Vagina (tissue), 2 donors: ENCODE results near the gene ENPEP. TPM values are rescaled to one million over a fixed set of nuclear protein-coding genes. Genes with fewer than 3 reads are reported as not detected.

Experiments
- DNase-seq, 2 donors: peaks; one replicate each; pipeline ENCODE4 v3.0.0-alpha.2; 2017; ENCODE audit errors: extremely low spot score in 2 of 2
- H3K27ac ChIP-seq: fragments of 200-600 bp; sonication (generic); one replicate; pipeline ENCODE4 v1.5.1; 2019
- H3K27me3 ChIP-seq: fragments of 200-600 bp; sonication (generic); one replicate; pipeline ENCODE4 v1.5.1; 2019
- H3K36me3 ChIP-seq, 2 donors: fragments of 200-600 bp; sonication (generic); one replicate each; pipeline ENCODE4 v1.5.1; 2017 to 2019
- H3K4me1 ChIP-seq: fragments of 200-600 bp; sonication (generic); one replicate; pipeline ENCODE4 v1.5.1; 2019
- H3K4me3 ChIP-seq, 2 donors: fragments of 200-600 bp; sonication (generic); 1 replicate in 1 of 2; 2 replicates in 1 of 2; pipeline ENCODE4 v1.5.1; 2016 to 2019
- H3K9me3 ChIP-seq: fragments of 200-600 bp; sonication (generic); one replicate; pipeline ENCODE4 v1.5.1; 2019
- CTCF ChIP-seq, 3 experiments: fragments of 450-650 bp in 2 of 3; fragments of 200-600 bp in 1 of 3; sonication (generic) in 1 of 3; IDR thresholded peaks; one replicate each; pipeline ENCODE4 v1.5.1; 2017 to 2019; ENCODE audit warnings: antibody characterized with exemption in 3 of 3, mild to moderate bottlenecking in 2 of 3, moderate library complexity in 2 of 3
- POLR2A ChIP-seq, 2 donors: fragments of 450-650 bp; IDR thresholded peaks; one replicate each; pipeline ENCODE4 v1.6.1; 2017; ENCODE audit warnings: antibody characterized with exemption in 2 of 2, mild to moderate bottlenecking in 2 of 2, moderate library complexity in 2 of 2
- POLR2AphosphoS5 ChIP-seq, 2 donors: sonication (generic); formaldehyde crosslinking; IDR thresholded peaks; one replicate each; pipeline ENCODE4 v1.9.0; 2017; ENCODE audit warnings: antibody characterized with exemption in 2 of 2, mild to moderate bottlenecking in 2 of 2, low read depth in 1 of 2; ENCODE audit not compliant: insufficient read depth in 1 of 2
- intact Hi-C: fragments of 100-400 bp; cut with DNase I; formaldehyde crosslinking; loops from one replicate; pipeline ENCODE4 v1.15.1; 2023
- total RNA-seq: library from RNA; depleted of rRNA; stranded (reverse); fragments of >200 nt; gene quantifications from one replicate; pipeline ENCODE4 v1.2.3, GENCODE V29; 2016

Gene ENPEP
- total RNA-seq, 1 donor from 2014 or later: 5.2 TPM

GRCh38 chr4:110492522-110492921 is 16.6 kb downstream of the ENPEP start:
- Histone ChIP-seq H3K27ac (no peak overlapping the region), H3K4me3 (no peak overlapping the region), H3K27me3 (no peaks in the 10 kb centered on the region), H3K9me3 (no peaks in the 10 kb centered on the region), H3K4me1 (no peaks in the 10 kb centered on the region), H3K36me3 (no peaks in the 10 kb centered on the region)
- intact Hi-C loops: no loop called here
- TF ChIP-seq POLR2AphosphoS5 (IDR thresholded peaks at IDR 0.05; ENCODE audit: insufficient read depth in 1 of 2, low read depth in 1 of 2) (no peak), POLR2A (IDR thresholded peaks at IDR 0.05) (no peak), CTCF (IDR thresholded peaks at IDR 0.05) (no peak)
- DNase-seq: no peak

GRCh38 chr4:110493520-110493919 is 17.6 kb downstream of the ENPEP start:
- Histone ChIP-seq H3K27ac (no peak overlapping the region), H3K27me3 (no peaks in the 10 kb centered on the region), H3K36me3 (no peaks in the 10 kb centered on the region), H3K4me1 (no peaks in the 10 kb centered on the region), H3K9me3 (no peaks in the 10 kb centered on the region), H3K4me3 (no peak overlapping the region)
- no peak for DNase-seq
- TF ChIP-seq POLR2AphosphoS5 (IDR thresholded peaks at IDR 0.05; ENCODE audit: insufficient read depth in 1 of 2, low read depth in 1 of 2) (no peak), POLR2A (IDR thresholded peaks at IDR 0.05) (no peak), CTCF (IDR thresholded peaks at IDR 0.05) (no peak)
- intact Hi-C loops: no loop called here

- intact Hi-C loops: no loop called here
- Histone ChIP-seq H3K4me3 (no peak overlapping the region), H3K9me3 (no peaks in the 10 kb centered on the region)
Observed at GRCh38 chr4:110498420-110498819, 22.5 kb downstream of the ENPEP start.

GRCh38 chr4:110499126-110499525 is 23.2 kb downstream of the ENPEP start:
- H3K36me3 ChIP-seq: no peaks in the 10 kb centered on the region
- no peak overlapping the region for H3K27ac ChIP-seq
- no peak for DNase-seq
- TF ChIP-seq POLR2A (IDR thresholded peaks at IDR 0.05) (no peak), CTCF (IDR thresholded peaks at IDR 0.05) (no peak), POLR2AphosphoS5 (IDR thresholded peaks at IDR 0.05; ENCODE audit: insufficient read depth in 1 of 2, low read depth in 1 of 2) (no peak)
- intact Hi-C loops: no loop called here
- no peaks in the 10 kb centered on the region for H3K4me1 ChIP-seq
- no peaks in the 10 kb centered on the region for H3K27me3 ChIP-seq
- no peak overlapping the region for H3K4me3 ChIP-seq
- H3K9me3 ChIP-seq: no peaks in the 10 kb centered on the region

More at GRCh38 chr4:110498420-110498819, 22.5 kb downstream of the ENPEP start:
- DNase-seq: no peak
- H3K27ac ChIP-seq: no peak overlapping the region
- H3K36me3 ChIP-seq: no peaks in the 10 kb centered on the region
- H3K27me3 ChIP-seq: no peaks in the 10 kb centered on the region
- TF ChIP-seq CTCF (IDR thresholded peaks at IDR 0.05): no peak
- TF ChIP-seq POLR2AphosphoS5 (IDR thresholded peaks at IDR 0.05; ENCODE audit: insufficient read depth in 1 of 2, low read depth in 1 of 2): no peak
- TF ChIP-seq POLR2A (IDR thresholded peaks at IDR 0.05): no peak
- no peaks in the 10 kb centered on the region for H3K4me1 ChIP-seq

- TF ChIP-seq POLR2AphosphoS5 (IDR thresholded peaks at IDR 0.05; ENCODE audit: insufficient read depth in 1 of 2, low read depth in 1 of 2): no peak
- no peak for TF ChIP-seq CTCF (IDR thresholded peaks at IDR 0.05)
- no peak for TF ChIP-seq POLR2A (IDR thresholded peaks at IDR 0.05)
- no peak for DNase-seq
- no peak overlapping the region for H3K4me3 ChIP-seq
- no peaks in the 10 kb centered on the region for H3K4me1 ChIP-seq
- intact Hi-C loops: no loop called here
- H3K27me3 ChIP-seq: no peaks in the 10 kb centered on the region
- H3K27ac ChIP-seq: no peak overlapping the region
- H3K36me3 ChIP-seq: no peaks in the 10 kb centered on the region
- H3K9me3 ChIP-seq: no peaks in the 10 kb centered on the region
Observed at GRCh38 chr4:110501826-110502225, 25.9 kb downstream of the ENPEP start.
